Measurements from ENCODE around the gene SFMBT2. TPM values are rescaled to one million over a fixed set of nuclear protein-coding genes. Genes with fewer than 3 reads are reported as not detected.

The SFMBT2 gene
- total and polyA plus RNA-seq, 10 of the 15 experiments (the other 5 are each of a cell fraction or from before 2014, with no cell fraction given) = 2.8 to 29.6 (median 15.1) TPM

GRCh38 chr10:7374795-7375194 is 36.0 kb downstream of the SFMBT2 start:
- H2AFZ ChIP-seq (ENCODE audit: control insufficient read depth, low read depth, low read length) = no peak overlapping the region
- CTCF ChIA-PET = interaction anchor here (0.7 to 1.3 kb wide), 3 partner anchors 34 to 175 kb away, joined by 3 to 5 read pairs (median 3); no protein-coding TSS in a partner anchor
- no peak overlapping the region for H3K4me2 ChIP-seq (ENCODE audit: control insufficient read depth, insufficient read depth)
- in situ Hi-C loops (cut with MboI) = no loop called here
- H4K20me1 ChIP-seq (ENCODE audit: control insufficient read depth, insufficient read depth) = no peaks in the 10 kb centered on the region; the same call in 1 of the 2 replicates
- no peak for ATAC-seq
- peaks cover 2% of the 10 kb centered on the region; the same call in 1 of the 2 replicates for H3K4me1 ChIP-seq (ENCODE audit: control insufficient read depth, insufficient read depth, low read length)
- H3K9ac ChIP-seq (ENCODE audit: control insufficient read depth, insufficient read depth, low read length) = no peak overlapping the region
- no TSS peak for BruUV-seq (replicated peaks)
- SMC1A ChIA-PET (ENCODE audit: uncharacterized antibody, unreplicated experiment) = interaction anchor here (1.0 to 2.0 kb wide), 3 partner anchors 8 to 97 kb away, joined by 3 to 4 read pairs (median 3); no protein-coding TSS in a partner anchor
- peaks cover 36 to 39% of the 10 kb centered on the region in 2 experiments for H3K36me3 ChIP-seq (ENCODE audit: control insufficient read depth in 2 of 2, insufficient read depth in 2 of 2, low read length in 1 of 2)
- intact Hi-C loops (cut with micrococcal nuclease; ENCODE audit: unreplicated experiment) = no loop called here
- H3K4me3 ChIP-seq = no peak overlapping the region
- POLR2A ChIA-PET = interaction anchor here (0.9 kb wide), 2 partner anchors 12 to 34 kb away, joined by 3 read pairs; no protein-coding TSS in a partner anchor
- WGBS (ENCODE audit: insufficient coverage, insufficient replicate concordance, low lambda C conversion rate, missing lambda C conversion rate) = 97% methylated on average over 5 of the region's 5 CpGs
- no peak overlapping the region for H3K27ac ChIP-seq (ENCODE audit: control insufficient read depth, insufficient read depth)
- FAIRE-seq = no peak
- DNase-seq (ENCODE audit: low read depth, low spot score) = no peak
- H3K79me2 ChIP-seq (ENCODE audit: control insufficient read depth, insufficient read depth, low read length) = peaks cover 23% of the 10 kb centered on the region
- H3K9me3 ChIP-seq (replicated peaks; ENCODE audit: control insufficient read depth, insufficient read depth, low read length) = no peaks in the 10 kb centered on the region
- RAD21 ChIA-PET (ENCODE audit: unreplicated experiment) = interaction anchor here (0.7 kb wide), 1 partner anchor 36 kb away, joined by 3 read pairs; the partner anchor contains the start of gene SFMBT2
- H3K27me3 ChIP-seq (replicated peaks in 1 of 2; ENCODE audit: control insufficient read depth in 2 of 2, insufficient read depth in 2 of 2, low read length in 1 of 2) = no peaks in the 10 kb centered on the region
- TF ChIP-seq EP300 (IDR thresholded peaks at IDR 0.05; ENCODE audit: borderline replicate concordance in 1 of 2, control insufficient read depth in 1 of 2, low read depth in 2 of 2, low read length in 2 of 2) = no peak
- no peak for TF ChIP-seq FOXM1 (IDR thresholded peaks at IDR 0.05; ENCODE audit: low read depth, low read length)
- TF ChIP-seq WRNIP1 (IDR thresholded peaks at IDR 0.05; ENCODE audit: borderline replicate concordance, low read depth, low read length) = no peak
- no peak for TF ChIP-seq SMAD1 (IDR thresholded peaks at IDR 0.05; ENCODE audit: low read depth, partially characterized antibody)
- TF ChIP-seq NR2F1 (conservative IDR thresholded peaks at IDR 0.05) = no peak
- TF ChIP-seq IKZF2 (IDR thresholded peaks at IDR 0.05) = no peak
- TF ChIP-seq KLF5 (IDR thresholded peaks at IDR 0.05; ENCODE audit: partially characterized antibody) = no peak
- no peak for TF ChIP-seq E4F1 (IDR thresholded peaks at IDR 0.05; ENCODE audit: borderline replicate concordance, partially characterized antibody)
- no peak for TF ChIP-seq REST (IDR thresholded peaks at IDR 0.05; ENCODE audit: low read depth, low read length)
- TF ChIP-seq TAF1 (IDR thresholded peaks at IDR 0.05; ENCODE audit: borderline replicate concordance, low read depth, low read length) = no peak
- no peak for TF ChIP-seq ZNF24 (IDR thresholded peaks at IDR 0.05)
- no peak for TF ChIP-seq BACH1 (IDR thresholded peaks at IDR 0.05; ENCODE audit: borderline replicate concordance)
- TF ChIP-seq MTA3 (IDR thresholded peaks at IDR 0.05; ENCODE audit: borderline replicate concordance, low read length) = no peak
- no peak for TF ChIP-seq RELB (IDR thresholded peaks at IDR 0.05; ENCODE audit: low read depth)
- TF ChIP-seq MYC (IDR thresholded peaks at IDR 0.05; ENCODE audit: insufficient read depth, insufficient read length, insufficient replicate concordance, low read length, severe bottlenecking) = no peak
